K562 (cell line): ENCODE data around the gene DRD2. TPM values are rescaled to one million over a fixed set of nuclear protein-coding genes. Genes with fewer than 3 reads are reported as not detected.

ENCODE experiments used
- ATAC-seq: fragments of 200-7000 bp; cut with Tn5 transposase; 3 replicates; pipeline ENCODE4 v1.9.1; 2020; ENCODE audit warnings: moderate library complexity
- BruUV-seq: library from RNA; stranded (reverse); fragments of 400-500 nt; replicated peaks from 2 replicates; lab custom pipeline; 2021; lab: Mats Ljungman, UMichigan
- CTCF ChIA-PET: fragments of 300-600 bp; formaldehyde crosslinking; extraction: SDS; loops from one replicate; lab custom pipeline; 2021; ENCODE audit warnings: low intra/inter-chr PET ratio; lab: Yijun Ruan, JAX
- POLR2A ChIA-PET: fragments of 300-600, 350-650 bp; sonication (Branson Sonifier 250); formaldehyde crosslinking; extraction: SDS; loops from one replicate; lab custom pipeline; 2021; ENCODE audit warnings: antibody characterized with exemption, inconsistent platforms; lab: Yijun Ruan, JAX
- DNase-seq, 4 experiments: peaks; one replicate each; pipeline versions ENCODE4 v3.0.0 to v3.0.0-alpha.2; 2011 to 2018; ENCODE audit warnings: low spot score in 3 of 4, mixed read lengths in 3 of 4; ENCODE audit errors: extremely low read depth in 1 of 4
- FAIRE-seq: peaks from 2 replicates; lab custom pipeline; 2011; peaks lifted over from hg19 to GRCh38; lab: Jason Lieb, UNC
- H2AFZ ChIP-seq: 2 replicates; pipeline ENCODE4 v1.6.0; 2011; ENCODE audit warnings: low read depth, low read length, control low read depth, inconsistent platforms
- H3K27ac ChIP-seq: fragments of 200-600 bp; 3 replicates; pipeline ENCODE4 v1.8.0; 2011; ENCODE audit warnings: low read depth, mild to moderate bottlenecking, control low read depth, inconsistent platforms, low read length, moderate library complexity, mixed read lengths; ENCODE audit errors: extremely low read depth
- H3K27me3 ChIP-seq, 2 experiments: fragments of 300-600 bp in 1 of 2; 2 replicates in 1 of 2; 3 replicates in 1 of 2; pipeline versions ENCODE4 v1.6.0 to v1.8.0; 2011; ENCODE audit warnings: inconsistent platforms in 2 of 2, low read length in 2 of 2, mild to moderate bottlenecking in 1 of 2, mixed read lengths in 1 of 2, moderate library complexity in 1 of 2; ENCODE audit not compliant: control insufficient read depth in 2 of 2, insufficient read depth in 2 of 2
- H3K36me3 ChIP-seq: fragments of 300-600 bp; 3 replicates; pipeline ENCODE4 v1.8.0; 2011; ENCODE audit warnings: mild to moderate bottlenecking, low read length, inconsistent platforms; ENCODE audit not compliant: control insufficient read depth, insufficient read depth
- H3K4me1 ChIP-seq, 2 experiments: fragments of 200-600 bp in 1 of 2; replicated peaks in 1 of 2; 2 replicates in 1 of 2; 3 replicates in 1 of 2; pipeline versions ENCODE4 v1.5.1 to v1.8.0; 2011; ENCODE audit warnings: inconsistent platforms in 2 of 2, low read length in 2 of 2, mild to moderate bottlenecking in 1 of 2, mixed read lengths in 1 of 2, moderate library complexity in 1 of 2; ENCODE audit not compliant: control insufficient read depth in 2 of 2, insufficient read depth in 2 of 2
- H3K4me2 ChIP-seq: 2 replicates; pipeline ENCODE4 v1.6.1; 2011; ENCODE audit warnings: low read length, control low read depth, inconsistent platforms, mixed read lengths; ENCODE audit not compliant: insufficient read depth
- H3K4me3 ChIP-seq: fragments of 200-600 bp; sonication (generic), shearing (Covaris generic); 2 replicates; pipeline ENCODE4 v1.5.1; 2016; ENCODE audit warnings: control low read depth, inconsistent platforms
- H3K79me2 ChIP-seq: fragments of 200-600 bp; 3 replicates; pipeline ENCODE4 v1.8.0; 2011; ENCODE audit warnings: low read length, inconsistent platforms; ENCODE audit not compliant: control insufficient read depth, insufficient read depth
- H3K9ac ChIP-seq, 2 experiments: 2 replicates each; pipeline versions ENCODE4 v1.6.0 to v1.6.1; 2011; ENCODE audit warnings: low read depth in 2 of 2, low read length in 2 of 2, control low read depth in 1 of 2, inconsistent platforms in 1 of 2, mild to moderate bottlenecking in 1 of 2, mixed read lengths in 1 of 2; ENCODE audit not compliant: insufficient read depth in 1 of 2
- H3K9me1 ChIP-seq: one replicate; pipeline ENCODE4 v1.6.0; 2011; ENCODE audit warnings: inconsistent platforms, mild to moderate bottlenecking, low read length, moderate library complexity; ENCODE audit not compliant: control insufficient read depth, insufficient read depth
- H3K9me3 ChIP-seq: replicated peaks from 2 replicates; pipeline ENCODE4 v1.5.1; 2011; ENCODE audit warnings: low read depth, low read length, inconsistent platforms; ENCODE audit not compliant: control insufficient read depth, insufficient read depth
- H4K20me1 ChIP-seq: replicated peaks from 2 replicates; pipeline ENCODE4 v1.6.1; 2011; ENCODE audit warnings: low read length, inconsistent platforms, mixed read lengths; ENCODE audit not compliant: control insufficient read depth, insufficient read depth
- ARID3A ChIP-seq: IDR thresholded peaks from 2 replicates; pipeline ENCODE4 v1.6.1; 2012; ENCODE audit warnings: low read depth, low read length, improper control_type of control experiment, borderline replicate concordance
- ETV1 ChIP-seq: fragments of 450-650 bp; conservative IDR thresholded peaks from 2 replicates; pipeline ENCODE4 v1.6.1; 2016; ENCODE audit warnings: missing genetic modification characterization, control low read depth, low read depth, missing compliant biosample characterization
- FOSL1 ChIP-seq: fragments of 200-800 bp; sonication (Bioruptor generic); conservative IDR thresholded peaks from 2 replicates; pipeline ENCODE4 v1.6.1; 2016; ENCODE audit warnings: missing genetic modification characterization, missing compliant biosample characterization
- HNRNPH1 ChIP-seq: fragments of 200-400 bp; formaldehyde crosslinking; optimal IDR thresholded peaks from 2 replicates; pipeline ENCODE3; 2017; ENCODE audit warnings: low read depth, mild to moderate bottlenecking, low read length, moderate library complexity
- MXI1 ChIP-seq: IDR thresholded peaks from 2 replicates; pipeline ENCODE4 v1.6.1; 2011; ENCODE audit warnings: low read depth, mild to moderate bottlenecking, improper control_type of control experiment, low read length
- NFIX ChIP-seq: fragments of 250-450 bp; sonication (Bioruptor Pico); IDR thresholded peaks from 2 replicates; pipeline ENCODE4 v1.4.0; 2020; ENCODE audit warnings: low read depth, mild to moderate bottlenecking, moderate library complexity
- NR3C1 ChIP-seq: sonication (generic); formaldehyde crosslinking; IDR thresholded peaks from 2 replicates; pipeline ENCODE4 v1.8.1; 2022; ENCODE audit warnings: missing genetic modification reagents
- PYGO2 ChIP-seq: fragments of 450-650 bp; IDR thresholded peaks from 2 replicates; pipeline ENCODE4 v1.6.1; 2016; ENCODE audit warnings: mild to moderate bottlenecking, missing genetic modification characterization, moderate library complexity, missing compliant biosample characterization
- SMARCC2 ChIP-seq: fragments of 450-650 bp; IDR thresholded peaks from 2 replicates; pipeline ENCODE4 v1.6.1; 2017; ENCODE audit warnings: antibody characterized with exemption, moderate library complexity, mild to moderate bottlenecking, low read depth
- THAP12 ChIP-seq: fragments of 250-450 bp; sonication (Bioruptor Pico); IDR thresholded peaks from 2 replicates; pipeline ENCODE4 v1.9.0; 2021; ENCODE audit warnings: mild to moderate bottlenecking, inconsistent platforms
- ZFP91 ChIP-seq: sonication (generic); formaldehyde crosslinking; IDR thresholded peaks from 2 replicates; pipeline ENCODE4 v1.8.0; 2022; ENCODE audit warnings: mild to moderate bottlenecking, missing genetic modification reagents
- ZNF589 ChIP-seq: fragments of 200-800 bp; sonication (Bioruptor generic); IDR thresholded peaks from 2 replicates; pipeline ENCODE4 v1.6.1; 2016; ENCODE audit warnings: low read depth, missing genetic modification characterization, missing compliant biosample characterization
- ZNF592 ChIP-seq: fragments of 450-650 bp; IDR thresholded peaks from 2 replicates; pipeline ENCODE4 v1.6.1; 2017; ENCODE audit warnings: antibody characterized with exemption, mild to moderate bottlenecking
- WGBS: fragments of 100-300 bp; shearing (Covaris generic); methylation state at CpG from one replicate; pipeline ENCODE4 v1.1.6; 2016; ENCODE audit warnings: low coverage, mixed read lengths; ENCODE audit not compliant: insufficient coverage; ENCODE audit errors: missing lambda C conversion rate; 5-methylcytosine and 5-hydroxymethylcytosine counted together
- in situ Hi-C: fragments of 300-500 bp; cut with MboI; formaldehyde crosslinking; loops from 4 replicates; pipeline ENCODE4 v1.15.0; 2018; ENCODE audit warnings: inconsistent platforms, mixed read lengths
- intact Hi-C: fragments of 100-400 bp; cut with micrococcal nuclease; formaldehyde crosslinking; loops from 2 replicates; pipeline ENCODE4 v1.14.2; 2022
- polyA plus RNA-seq, 8 experiments: library from polyadenylated mRNA; depleted of rRNA in 4 of 8; stranded (reverse) in 5 of 8; unstranded in 3 of 8; fragments of >200 nt; fragmentation: Nextera tagmentation in 2 of 8; fragmentation: Illumina TruSeq in 1 of 8; extraction: Ambion mirVana in 2 of 8; extraction: Trizol in 1 of 8; gene quantifications; 2 replicates each; pipeline versions ENCODE4 v1.2.1 to v1.2.3, GENCODE V29; 2011 to 2014; ENCODE audit warnings: inconsistent platforms in 1 of 8, missing spikeins in 1 of 8
- total RNA-seq, 7 experiments: library from RNA; depleted of rRNA in 6 of 7; stranded (reverse); fragments of >200 nt in 6 of 7; fragmentation: Illumina TruSeq in 2 of 7; extraction: Trizol in 2 of 7; gene quantifications; 2 replicates each; pipeline versions ENCODE4 v1.2.1 to v1.2.3, GENCODE V29; 2011 to 2021; ENCODE audit warnings: low replicate concordance in 1 of 7

DRD2 gene
- total and polyA plus RNA-seq, 9 of the 15 experiments (the other 6 are each of a cell fraction or from before 2014, with no cell fraction given): not detected

GRCh38 chr11:113446938-113447337, 28.3 kb downstream of the DRD2 start:
- H2AFZ ChIP-seq: no peak overlapping the region
- no peak for DNase-seq
- intact Hi-C loops (no loop called here), in situ Hi-C loops (no loop called here)
- peaks cover 11 to 48% of the 10 kb centered on the region in 2 experiments for H3K27me3 ChIP-seq
- H4K20me1 ChIP-seq: peaks cover 4% of the 10 kb centered on the region; the same call in 1 of the 2 replicates
- H3K9me3 ChIP-seq: no peaks in the 10 kb centered on the region
- H3K27ac ChIP-seq: no peak overlapping the region
- CTCF ChIA-PET: no interaction called here
- no peak overlapping the region for H3K9ac ChIP-seq
- H3K36me3 ChIP-seq: no peaks in the 10 kb centered on the region
- no peak overlapping the region for H3K4me3 ChIP-seq
- no peaks in the 10 kb centered on the region for H3K79me2 ChIP-seq
- no peaks in the 10 kb centered on the region for H3K9me1 ChIP-seq
- FAIRE-seq: no peak
- BruUV-seq: no TSS peak
- peaks cover 0 to 5% of the 10 kb centered on the region in 2 experiments; a peak in 1 of 5 replicates for H3K4me1 ChIP-seq
- H3K4me2 ChIP-seq: no peak overlapping the region
- WGBS: 3% methylated on average over 6 of the region's 6 CpGs
- ATAC-seq: no peak
- POLR2A ChIA-PET: no interaction called here
- TF ChIP-seq ARID3A (no peak), NFIX (CRISPR knock-in tag) (no peak), ZFP91 (no peak), ETV1 (tag) (no peak), HNRNPH1 (no peak), MXI1 (no peak), ZNF592 (no peak), NR3C1 (CRISPR knock-in tag) (no peak), SMARCC2 (no peak), FOSL1 (tag) (no peak), ZNF589 (no peak), THAP12 (CRISPR knock-in tag) (no peak), PYGO2 (tag) (no peak)
